ENCODE results near the gene GBE1.

The GBE1 gene

DNA sequence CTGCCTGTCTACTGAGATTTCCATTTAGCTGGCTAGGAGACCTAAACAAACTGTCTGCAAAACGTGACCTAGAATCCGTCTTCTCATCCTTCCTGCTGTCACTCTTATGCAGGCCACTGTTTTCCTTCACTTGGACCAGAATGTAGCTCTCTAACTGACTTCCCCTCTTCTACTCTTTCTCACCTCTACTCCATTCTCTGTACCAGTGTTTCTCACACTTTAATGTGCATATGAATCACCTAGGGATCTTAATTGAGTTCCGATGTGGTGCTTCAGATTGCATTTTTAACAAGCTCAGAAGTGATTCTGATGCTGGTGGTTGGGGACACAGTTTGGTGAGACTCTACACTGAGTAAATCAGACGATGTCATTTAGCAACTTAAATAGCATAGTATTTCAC lies 1.6 kb upstream of the GBE1 start:
- ChIA-PET POLR2A (no interaction called here), CTCF (interaction anchor here (0.8 kb wide), 1 partner anchor 10 kb away, joined by 3 read pairs; no protein-coding TSS in a partner anchor)
- Histone ChIP-seq H3K9me3 (ENCODE audit: control insufficient read depth, insufficient read depth, low read depth, low read length) (no peaks in the 10 kb centered on the region), H3K4me3 (ENCODE audit: low read depth, low read length) (no peak overlapping the region), H3K27ac (ENCODE audit: extremely low read depth, low read depth, low read length) (no peak overlapping the region), H3K4me1 (ENCODE audit: control insufficient read depth, insufficient read depth, low read length) (no peaks in the 10 kb centered on the region), H3K36me3 (ENCODE audit: control insufficient read depth in 2 of 2, insufficient read depth in 1 of 2, low read length in 2 of 2) (no peaks in the 10 kb centered on the region)
- TF ChIP-seq ZEB2 (tag by site-specific recombination; IDR thresholded peaks at IDR 0.05) (no peak), HOXC10 (CRISPR knock-in tag; IDR thresholded peaks at IDR 0.05) (no peak), ZNF248 (tag by site-specific recombination; IDR thresholded peaks at IDR 0.05) (no peak), ZNF155 (tag by site-specific recombination; IDR thresholded peaks at IDR 0.05) (no peak), ZNF549 (tag by site-specific recombination; IDR thresholded peaks at IDR 0.05) (no peak), ZXDB (tag by site-specific recombination; IDR thresholded peaks at IDR 0.05) (no peak), OSR2 (tag by site-specific recombination; IDR thresholded peaks at IDR 0.05) (no peak), ZIC2 (tag by site-specific recombination; IDR thresholded peaks at IDR 0.05) (no peak), ZBTB20 (tag by site-specific recombination; IDR thresholded peaks at IDR 0.05) (no peak), ZBTB21 (tag by site-specific recombination; IDR thresholded peaks at IDR 0.05) (no peak)
- TF ChIP-seq, protein P1, sequence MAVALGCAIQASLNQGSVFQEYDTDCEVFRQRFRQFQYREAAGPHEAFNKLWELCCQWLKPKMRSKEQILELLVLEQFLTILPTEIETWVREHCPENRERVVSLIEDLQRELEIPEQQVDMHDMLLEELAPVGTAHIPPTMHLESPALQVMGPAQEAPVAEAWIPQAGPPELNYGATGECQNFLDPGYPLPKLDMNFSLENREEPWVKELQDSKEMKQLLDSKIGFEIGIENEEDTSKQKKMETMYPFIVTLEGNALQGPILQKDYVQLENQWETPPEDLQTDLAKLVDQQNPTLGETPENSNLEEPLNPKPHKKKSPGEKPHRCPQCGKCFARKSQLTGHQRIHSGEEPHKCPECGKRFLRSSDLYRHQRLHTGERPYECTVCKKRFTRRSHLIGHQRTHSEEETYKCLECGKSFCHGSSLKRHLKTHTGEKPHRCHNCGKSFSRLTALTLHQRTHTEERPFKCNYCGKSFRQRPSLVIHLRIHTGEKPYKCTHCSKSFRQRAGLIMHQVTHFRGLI (tag by site-specific recombination; IDR thresholded peaks at IDR 0.05), result no peak
- TF ChIP-seq, protein P2, sequence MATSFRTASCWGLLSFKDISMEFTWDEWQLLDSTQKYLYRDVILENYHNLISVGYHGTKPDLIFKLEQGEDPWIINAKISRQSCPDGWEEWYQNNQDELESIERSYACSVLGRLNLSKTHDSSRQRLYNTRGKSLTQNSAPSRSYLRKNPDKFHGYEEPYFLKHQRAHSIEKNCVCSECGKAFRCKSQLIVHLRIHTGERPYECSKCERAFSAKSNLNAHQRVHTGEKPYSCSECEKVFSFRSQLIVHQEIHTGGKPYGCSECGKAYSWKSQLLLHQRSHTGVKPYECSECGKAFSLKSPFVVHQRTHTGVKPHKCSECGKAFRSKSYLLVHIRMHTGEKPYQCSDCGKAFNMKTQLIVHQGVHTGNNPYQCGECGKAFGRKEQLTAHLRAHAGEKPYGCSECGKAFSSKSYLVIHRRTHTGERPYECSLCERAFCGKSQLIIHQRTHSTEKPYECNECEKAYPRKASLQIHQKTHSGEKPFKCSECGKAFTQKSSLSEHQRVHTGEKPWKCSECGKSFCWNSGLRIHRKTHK (tag by site-specific recombination; IDR thresholded peaks at IDR 0.05), result no peak
- TF ChIP-seq, protein P3, sequence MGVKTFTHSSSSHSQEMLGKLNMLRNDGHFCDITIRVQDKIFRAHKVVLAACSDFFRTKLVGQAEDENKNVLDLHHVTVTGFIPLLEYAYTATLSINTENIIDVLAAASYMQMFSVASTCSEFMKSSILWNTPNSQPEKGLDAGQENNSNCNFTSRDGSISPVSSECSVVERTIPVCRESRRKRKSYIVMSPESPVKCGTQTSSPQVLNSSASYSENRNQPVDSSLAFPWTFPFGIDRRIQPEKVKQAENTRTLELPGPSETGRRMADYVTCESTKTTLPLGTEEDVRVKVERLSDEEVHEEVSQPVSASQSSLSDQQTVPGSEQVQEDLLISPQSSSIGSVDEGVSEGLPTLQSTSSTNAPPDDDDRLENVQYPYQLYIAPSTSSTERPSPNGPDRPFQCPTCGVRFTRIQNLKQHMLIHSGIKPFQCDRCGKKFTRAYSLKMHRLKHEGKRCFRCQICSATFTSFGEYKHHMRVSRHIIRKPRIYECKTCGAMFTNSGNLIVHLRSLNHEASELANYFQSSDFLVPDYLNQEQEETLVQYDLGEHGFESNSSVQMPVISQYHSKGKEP (tag by site-specific recombination; IDR thresholded peaks at IDR 0.05), result no peak

DNA sequence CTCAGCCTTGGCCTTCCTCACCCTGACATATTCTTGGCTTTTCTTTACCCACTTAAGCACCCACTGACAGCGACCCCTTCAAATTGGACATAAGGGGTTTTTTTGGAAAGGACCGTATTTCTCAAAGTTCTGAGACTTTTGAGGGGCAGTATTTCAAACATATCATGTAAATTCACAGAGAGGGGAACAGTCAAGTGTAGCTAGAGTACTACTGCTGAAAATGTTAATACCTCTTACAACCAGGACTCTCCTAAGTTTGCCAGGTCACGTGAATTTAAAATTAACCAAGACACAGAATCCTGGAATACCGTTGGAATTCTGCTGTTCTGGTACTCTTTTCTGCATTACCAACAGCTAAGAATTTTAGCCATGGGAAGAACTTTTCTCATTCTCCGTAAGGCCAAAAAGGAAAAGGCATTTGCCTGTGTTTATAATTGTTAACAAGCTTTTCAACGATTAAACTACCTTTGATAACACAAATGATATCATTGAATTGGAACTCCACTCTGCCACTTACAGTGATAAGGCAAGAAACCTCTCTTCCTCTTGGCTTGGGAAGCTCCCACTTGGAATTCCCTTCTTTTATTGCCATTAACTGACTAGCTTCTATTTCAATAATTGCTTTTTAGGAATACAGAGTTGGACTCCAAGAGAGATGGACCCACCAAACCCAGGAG lies 597 bp upstream of the GBE1 start:
- Histone ChIP-seq H3K4me3 (ENCODE audit: low read depth, low read length) (peak overlapping the region; percentile 84), H3K27ac (ENCODE audit: extremely low read depth, low read depth, low read length) (peak overlapping the region; percentile 93), H3K9me3 (ENCODE audit: control insufficient read depth, insufficient read depth, low read depth, low read length) (no peaks in the 10 kb centered on the region), H3K4me1 (ENCODE audit: control insufficient read depth, insufficient read depth, low read length) (no peaks in the 10 kb centered on the region), H3K36me3 (ENCODE audit: control insufficient read depth in 2 of 2, insufficient read depth in 1 of 2, low read length in 2 of 2) (no peaks in the 10 kb centered on the region)
- TF ChIP-seq ZNF214 (tag by site-specific recombination; IDR thresholded peaks at IDR 0.05; ENCODE audit: borderline replicate concordance) (no peak), ZNF624 (tag by site-specific recombination; IDR thresholded peaks at IDR 0.05) (no peak), ZNF140 (tag by site-specific recombination; IDR thresholded peaks at IDR 0.05) (no peak), ZNF514 (tag by site-specific recombination; IDR thresholded peaks at IDR 0.05) (no peak), REPIN1 (tag by site-specific recombination; IDR thresholded peaks at IDR 0.05; ENCODE audit: low read depth) (no peak), ZBTB8A (tag by site-specific recombination; IDR thresholded peaks at IDR 0.05) (no peak)
- TF ChIP-seq, protein P4, sequence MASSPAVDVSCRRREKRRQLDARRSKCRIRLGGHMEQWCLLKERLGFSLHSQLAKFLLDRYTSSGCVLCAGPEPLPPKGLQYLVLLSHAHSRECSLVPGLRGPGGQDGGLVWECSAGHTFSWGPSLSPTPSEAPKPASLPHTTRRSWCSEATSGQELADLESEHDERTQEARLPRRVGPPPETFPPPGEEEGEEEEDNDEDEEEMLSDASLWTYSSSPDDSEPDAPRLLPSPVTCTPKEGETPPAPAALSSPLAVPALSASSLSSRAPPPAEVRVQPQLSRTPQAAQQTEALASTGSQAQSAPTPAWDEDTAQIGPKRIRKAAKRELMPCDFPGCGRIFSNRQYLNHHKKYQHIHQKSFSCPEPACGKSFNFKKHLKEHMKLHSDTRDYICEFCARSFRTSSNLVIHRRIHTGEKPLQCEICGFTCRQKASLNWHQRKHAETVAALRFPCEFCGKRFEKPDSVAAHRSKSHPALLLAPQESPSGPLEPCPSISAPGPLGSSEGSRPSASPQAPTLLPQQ (tag by site-specific recombination; IDR thresholded peaks at IDR 0.05), result 0 out of 2 replicates have a peak, but pooled peaks have one; percentile 1
- POLR2A ChIA-PET, result interaction anchor here (0.7 to 1.7 kb wide), 2 partner anchors 18 to 29 kb away, joined by 3 to 5 read pairs; no protein-coding TSS in a partner anchor
- CTCF ChIA-PET, result no interaction called here
